HEK293T (cell line): ENCODE data around the gene EXOC3L1.

Experiments used
- ARNT ChIP-seq: fragments of 450-650 bp; IDR thresholded peaks from 2 replicates; pipeline ENCODE4 v1.6.1; 2017; ENCODE audit warnings: mild to moderate bottlenecking
- BHLHE40 ChIP-seq: fragments of 450-650 bp; IDR thresholded peaks from 2 replicates; pipeline ENCODE4 v1.6.1; 2016; ENCODE audit warnings: mild to moderate bottlenecking, moderate library complexity, borderline replicate concordance
- CTBP1 ChIP-seq: fragments of 450-650 bp; IDR thresholded peaks from 2 replicates; pipeline ENCODE4 v1.6.1; 2016; ENCODE audit warnings: borderline replicate concordance
- ELF4 ChIP-seq: fragments of 450-650 bp; IDR thresholded peaks from 2 replicates; pipeline ENCODE4 v1.6.1; 2017; ENCODE audit warnings: antibody characterized with exemption
- FOXA1 ChIP-seq: fragments of 450-650 bp; IDR thresholded peaks from 2 replicates; pipeline ENCODE4 v1.6.1; 2016; ENCODE audit warnings: mild to moderate bottlenecking
- FOXK2 ChIP-seq: fragments of 450-650 bp; IDR thresholded peaks from 2 replicates; pipeline ENCODE4 v1.6.1; 2016; ENCODE audit warnings: mild to moderate bottlenecking
- FOXM1 ChIP-seq: fragments of 450-650 bp; IDR thresholded peaks from 2 replicates; pipeline ENCODE4 v1.6.1; 2017; ENCODE audit warnings: mild to moderate bottlenecking, borderline replicate concordance
- HDGF ChIP-seq: fragments of 450-650 bp; IDR thresholded peaks from 2 replicates; pipeline ENCODE4 v1.6.1; 2017; ENCODE audit warnings: antibody characterized with exemption, borderline replicate concordance
- L3MBTL2 ChIP-seq: fragments of 450-650 bp; conservative IDR thresholded peaks from 2 replicates; pipeline ENCODE4 v1.6.1; 2016; ENCODE audit warnings: mild to moderate bottlenecking
- LEF1 ChIP-seq: fragments of 450-650 bp; IDR thresholded peaks from 2 replicates; pipeline ENCODE4 v1.6.1; 2017; ENCODE audit warnings: mild to moderate bottlenecking, borderline replicate concordance
- SP1 ChIP-seq: fragments of 450-650 bp; IDR thresholded peaks from 2 replicates; pipeline ENCODE4 v1.6.1; 2017
- SUZ12 ChIP-seq: fragments of 450-650 bp; IDR thresholded peaks from 2 replicates; pipeline ENCODE4 v1.6.1; 2016; ENCODE audit warnings: mild to moderate bottlenecking
- TARDBP ChIP-seq: fragments of 450-650 bp; IDR thresholded peaks from 2 replicates; pipeline ENCODE4 v1.6.1; 2016
- ZNF384 ChIP-seq: fragments of 450-650 bp; IDR thresholded peaks from 2 replicates; pipeline ENCODE4 v1.6.1; 2016

DNA sequence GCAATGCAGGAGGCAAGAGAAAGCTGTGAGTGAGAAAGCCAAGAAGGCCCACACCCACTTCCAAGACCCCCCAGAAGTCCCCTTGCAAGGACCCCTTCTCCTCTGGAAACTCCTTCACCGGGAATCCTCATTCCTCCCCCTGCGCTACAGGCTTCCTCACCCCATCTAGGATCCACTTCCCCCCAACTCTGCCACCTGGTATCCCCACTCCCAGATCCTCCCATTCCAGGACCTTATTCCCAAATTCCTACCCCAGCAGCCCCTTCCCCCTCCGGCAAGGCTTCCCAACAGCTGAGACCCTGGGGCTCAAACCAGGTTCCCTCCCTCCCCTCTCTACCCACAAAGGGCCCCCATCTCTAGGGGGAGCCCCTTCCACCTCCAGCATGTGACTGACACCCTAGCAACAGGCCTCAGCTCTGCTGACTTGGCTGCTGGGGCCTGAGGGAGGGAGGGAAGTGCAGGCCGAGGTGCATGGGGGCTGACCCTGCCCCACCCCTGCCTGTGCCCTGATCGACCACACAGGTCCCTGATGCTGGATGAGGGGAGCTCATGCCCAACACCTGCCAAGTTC, 23.3 kb downstream of the EXOC3L1 start:
- no peak for TF ChIP-seq CTBP1
- TF ChIP-seq L3MBTL2, result no peak
- no peak for TF ChIP-seq BHLHE40
- no peak for TF ChIP-seq ELF4
- no peak for TF ChIP-seq TARDBP
- TF ChIP-seq FOXM1, result no peak
- no peak for TF ChIP-seq SP1
- TF ChIP-seq ARNT, result no peak
- no peak for TF ChIP-seq SUZ12
- TF ChIP-seq FOXK2, result no peak
- no peak for TF ChIP-seq LEF1
- TF ChIP-seq ZNF384, result no peak
- no peak for TF ChIP-seq HDGF
- no peak for TF ChIP-seq FOXA1
